ENCODE measurements around the gene MRPS12.

MRPS12 gene

GRCh38 chr19:38977445-38978325, 46.9 kb downstream of the MRPS12 start:
- DNase-seq, result no peak

GRCh38 chr19:38978326-38978689, 47.6 kb downstream of the MRPS12 start:
- DNase-seq, result no peak

- DNase-seq, result no peak
These were observed 49.1 kb downstream of the MRPS12 start for GRCh38 chr19:38979812-38980211.

GRCh38 chr19:38980583-38981374, 50.0 kb downstream of the MRPS12 start:
- DNase-seq, result no peak
